ENCODE measurements around the gene NBAS. TPM values are rescaled to one million over a fixed set of nuclear protein-coding genes. Genes with fewer than 3 reads are reported as not detected.

The NBAS gene
- total and polyA plus RNA-seq, 2 donors (not counting 3 experiments of a cell fraction or from before 2014, with no cell fraction given), result 29.4 to 43.0 TPM

- no peak overlapping the region for H3K4me3 ChIP-seq (replicated peaks in 1 of 3; ENCODE audit: insufficient read depth in 1 of 3, low read depth in 1 of 3, low read length in 3 of 3)
- intact Hi-C loops (cut with micrococcal nuclease), result no loop called here
- DNase-seq (ENCODE audit: low read depth, low spot score) (no peak), FAIRE-seq (no peak)
- H3K4me2 ChIP-seq (ENCODE audit: insufficient read depth, low read length), result no peak overlapping the region
- POLR2A ChIA-PET, result no interaction called here
- H3K4me1 ChIP-seq (ENCODE audit: control insufficient read depth, extremely low read depth, insufficient read depth, low read length), result no peaks in the 10 kb centered on the region
- H2AFZ ChIP-seq (ENCODE audit: low read depth, low read length), result no peak overlapping the region
- CTCF ChIA-PET, result no interaction called here
- dilution Hi-C loops (cut with MboI; ENCODE audit: extremely low pct_ligation_motif_present, low sequenced_read_pairs), result no loop called here
- no peaks in the 10 kb centered on the region for H4K20me1 ChIP-seq (replicated peaks; ENCODE audit: control insufficient read depth, extremely low read depth, insufficient read depth, low read length)
- TF ChIP-seq MAX (IDR thresholded peaks at IDR 0.05; ENCODE audit: insufficient read depth, insufficient read length) (no peak), GATA2 (IDR thresholded peaks at IDR 0.05; ENCODE audit: insufficient read depth, insufficient read length, low read depth, low read length) (no peak), CTCF (IDR thresholded peaks at IDR 0.05; ENCODE audit: extremely low read depth in 1 of 2, insufficient read depth in 1 of 2, low read depth in 1 of 2, low read length in 2 of 2) (no peak), JUN (IDR thresholded peaks at IDR 0.05; ENCODE audit: borderline replicate concordance, insufficient read depth, insufficient read length, low read depth) (no peak), FOS (IDR thresholded peaks at IDR 0.05; ENCODE audit: borderline replicate concordance, insufficient read depth, low read length) (no peak), EZH2 (IDR thresholded peaks at IDR 0.05; ENCODE audit: borderline replicate concordance, low read depth, low read length, severe bottlenecking) (no peak), POLR2AphosphoS5 (IDR thresholded peaks at IDR 0.05; ENCODE audit: insufficient read depth, low read depth, low read length) (no peak), MYC (IDR thresholded peaks at IDR 0.05; ENCODE audit: low read depth, low read length) (no peak), POLR2A (IDR thresholded peaks at IDR 0.05; ENCODE audit: low read depth, low read length) (no peak)
- H3K9me3 ChIP-seq (replicated peaks; ENCODE audit: control insufficient read depth, insufficient read depth, low read length), result no peaks in the 10 kb centered on the region
- no peak overlapping the region for H3K27ac ChIP-seq (ENCODE audit: insufficient read depth, low read depth, low read length)
- no TSS peak for BruUV-seq (replicated peaks)
- no peak overlapping the region for H3K9ac ChIP-seq (replicated peaks; ENCODE audit: extremely low read depth, insufficient read depth, low read length)
- no peaks in the 10 kb centered on the region for H3K79me2 ChIP-seq (ENCODE audit: control insufficient read depth, insufficient read depth, low read length)
- H3K9me1 ChIP-seq (replicated peaks; ENCODE audit: control insufficient read depth, extremely low read depth, insufficient read depth, low read length), result no peaks in the 10 kb centered on the region
- no peaks in the 10 kb centered on the region for H3K36me3 ChIP-seq (ENCODE audit: control insufficient read depth in 2 of 2, extremely low read depth in 1 of 2, insufficient read depth in 2 of 2, low read length in 2 of 2)
- H3K27me3 ChIP-seq (ENCODE audit: control insufficient read depth in 2 of 2, insufficient read depth in 2 of 2, low read length in 2 of 2), result no peaks in the 10 kb centered on the region
Observed at GRCh38 chr2:15383695-15384350, 177.3 kb downstream of the NBAS start.

All from endothelial cell of umbilical vein (primary cell).